Liver (tissue), 9 donors: ENCODE data around the gene DOCK2. TPM values are rescaled to one million over a fixed set of nuclear protein-coding genes. Genes with fewer than 3 reads are reported as not detected.

Source experiments
- DNase-seq: peaks from one replicate; pipeline ENCODE4 v3.0.0-alpha.2; 2017; ENCODE audit warnings: low spot score
- H3K27ac ChIP-seq, 2 donors: one replicate each; pipeline ENCODE4 v1.7.0; 2013; ENCODE audit warnings: inconsistent platforms in 2 of 2, low read length in 2 of 2, control low read depth in 1 of 2, low read depth in 1 of 2, mild to moderate bottlenecking in 1 of 2
- H3K27me3 ChIP-seq, 4 donors: one replicate each; pipeline versions ENCODE4 v1.6.1 to v1.7.0; 2013; ENCODE audit warnings: low read length in 3 of 4, inconsistent platforms in 1 of 4, mild to moderate bottlenecking in 1 of 4, moderate library complexity in 1 of 4; ENCODE audit not compliant: control insufficient read depth in 4 of 4, insufficient read depth in 4 of 4
- H3K36me3 ChIP-seq, 4 donors: one replicate each; pipeline versions ENCODE4 v1.6.1 to v1.7.0; 2013; ENCODE audit warnings: low read length in 3 of 4, mild to moderate bottlenecking in 3 of 4, low read depth in 1 of 4, moderate library complexity in 1 of 4; ENCODE audit not compliant: control insufficient read depth in 4 of 4, insufficient read depth in 3 of 4
- H3K4me1 ChIP-seq, 4 donors: one replicate each; pipeline versions ENCODE4 v1.6.1 to v1.7.0; 2013; ENCODE audit warnings: low read length in 3 of 4, mild to moderate bottlenecking in 3 of 4, moderate library complexity in 1 of 4; ENCODE audit not compliant: control insufficient read depth in 4 of 4, insufficient read depth in 4 of 4
- H3K4me3 ChIP-seq, 3 donors: one replicate each; pipeline versions ENCODE4 v1.6.1 to v1.7.0; 2013; ENCODE audit warnings: low read length in 3 of 3, control low read depth in 1 of 3, low read depth in 1 of 3, mild to moderate bottlenecking in 1 of 3
- H3K9ac ChIP-seq, 2 donors: one replicate each; pipeline ENCODE4 v1.7.0; 2013; ENCODE audit warnings: low read length in 2 of 2, mild to moderate bottlenecking in 2 of 2, moderate library complexity in 2 of 2, control low read depth in 1 of 2, low read depth in 1 of 2
- H3K9me3 ChIP-seq, 4 donors: one replicate each; pipeline versions ENCODE4 v1.6.1 to v1.7.0; 2013; ENCODE audit warnings: low read length in 3 of 4; ENCODE audit not compliant: control insufficient read depth in 4 of 4
- EGR1 ChIP-seq, 2 donors: IDR thresholded peaks; 2 replicates each; pipeline ENCODE4 v1.6.1; 2016 to 2018; ENCODE audit warnings: antibody characterized with exemption in 2 of 2, low read depth in 2 of 2
- FOXA1 ChIP-seq: IDR thresholded peaks from 2 replicates; pipeline ENCODE4 v1.6.1; 2016; ENCODE audit warnings: antibody characterized with exemption
- FOXA2 ChIP-seq: IDR thresholded peaks from 2 replicates; pipeline ENCODE4 v1.6.1; 2016; ENCODE audit warnings: antibody characterized with exemption
- GABPA ChIP-seq, 2 donors: IDR thresholded peaks in 1 of 2; conservative IDR thresholded peaks in 1 of 2; 2 replicates each; pipeline ENCODE4 v1.6.1; 2016; ENCODE audit warnings: antibody characterized with exemption in 2 of 2, mild to moderate bottlenecking in 1 of 2, moderate library complexity in 1 of 2
- HNF4A ChIP-seq, 2 donors: conservative IDR thresholded peaks; 2 replicates each; pipeline ENCODE4 v1.6.1; 2016; ENCODE audit warnings: antibody characterized with exemption in 2 of 2, mild to moderate bottlenecking in 2 of 2
- HNF4G ChIP-seq: IDR thresholded peaks from 2 replicates; pipeline ENCODE4 v1.6.1; 2016; ENCODE audit warnings: antibody characterized with exemption
- JUND ChIP-seq, 2 donors: IDR thresholded peaks; 2 replicates each; pipeline ENCODE4 v1.6.1; 2016; ENCODE audit warnings: antibody characterized with exemption in 2 of 2
- NR2F2 ChIP-seq: IDR thresholded peaks from 2 replicates; pipeline ENCODE4 v1.6.1; 2016; ENCODE audit warnings: antibody characterized with exemption
- RAD21 ChIP-seq, 2 donors: IDR thresholded peaks; 2 replicates each; pipeline ENCODE4 v1.6.1; 2016; ENCODE audit warnings: antibody characterized with exemption in 2 of 2, mild to moderate bottlenecking in 2 of 2
- REST ChIP-seq: IDR thresholded peaks from 2 replicates; pipeline ENCODE4 v1.6.1; 2016; ENCODE audit warnings: antibody characterized with exemption, mild to moderate bottlenecking
- RXRA ChIP-seq, 2 donors: IDR thresholded peaks; 2 replicates each; pipeline ENCODE4 v1.6.1; 2017 to 2018; ENCODE audit warnings: antibody characterized with exemption in 2 of 2, mild to moderate bottlenecking in 1 of 2
- SP1 ChIP-seq: IDR thresholded peaks from 2 replicates; pipeline ENCODE4 v1.6.1; 2018; ENCODE audit warnings: antibody characterized with exemption, mild to moderate bottlenecking
- TAF1 ChIP-seq: conservative IDR thresholded peaks from 2 replicates; pipeline ENCODE4 v1.6.1; 2016; ENCODE audit warnings: antibody characterized with exemption, mild to moderate bottlenecking
- YY1 ChIP-seq: IDR thresholded peaks from 2 replicates; pipeline ENCODE4 v1.6.1; 2016; ENCODE audit warnings: antibody characterized with exemption, mild to moderate bottlenecking
- WGBS: extraction: QIAGEN DNeasy Blood & Tissue Kit; methylation state at CpG from one replicate; pipeline ENCODE4 v1.1.7; 2013; 5-methylcytosine and 5-hydroxymethylcytosine counted together
- polyA plus RNA-seq, 2 donors: library from polyadenylated mRNA; stranded (reverse) in 1 of 2; unstranded in 1 of 2; fragments of 200-250 nt in 1 of 2; fragments of >200 nt in 1 of 2; fragmentation: Nextera tagmentation in 1 of 2; extraction: Ambion mirVana in 1 of 2; gene quantifications; one replicate each; pipeline versions ENCODE4 v1.2.1 to v1.2.3, GENCODE V29; 2013 to 2015
- total RNA-seq, 2 donors: library from RNA; depleted of rRNA; stranded (reverse); fragments of >200 nt; gene quantifications; one replicate each; pipeline ENCODE4 v1.2.3, GENCODE V29; 2014
- TF ChIP-seq, protein P1 (sequence below): IDR thresholded peaks from 2 replicates; pipeline ENCODE4 v1.6.1; 2016; ENCODE audit warnings: antibody characterized with exemption
- TF ChIP-seq, protein P2 (sequence below): IDR thresholded peaks from 2 replicates; pipeline ENCODE4 v1.6.1; 2016; ENCODE audit warnings: antibody characterized with exemption
- TF ChIP-seq, protein P3 (sequence below): IDR thresholded peaks from 2 replicates; pipeline ENCODE4 v1.6.1; 2016; ENCODE audit warnings: antibody characterized with exemption
- donor health status: healthy.
- donor health status: healthy.
- donor health status: healthy.
- donor health status: healthy.
- donor health status: healthy.

Gene DOCK2
- total and polyA plus RNA-seq, 4 donors = 2.3 to 26.6 (median 8.2) TPM

- TF ChIP-seq YY1 (no peak), NR2F2 (no peak), JUND (IDR thresholded peaks at IDR 0.05) (no peak), RAD21 (IDR thresholded peaks at IDR 0.05) (no peak), GABPA (IDR thresholded peaks at IDR 0.05 in 1 of 2, conservative IDR thresholded peaks at IDR 0.05 in 1 of 2) (no peak), HNF4A (conservative IDR thresholded peaks at IDR 0.05) (no peak), FOXA2 (no peak), TAF1 (no peak), HNF4G (no peak)
- TF ChIP-seq, protein P1, sequence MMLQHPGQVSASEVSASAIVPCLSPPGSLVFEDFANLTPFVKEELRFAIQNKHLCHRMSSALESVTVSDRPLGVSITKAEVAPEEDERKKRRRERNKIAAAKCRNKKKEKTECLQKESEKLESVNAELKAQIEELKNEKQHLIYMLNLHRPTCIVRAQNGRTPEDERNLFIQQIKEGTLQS = no peak
Measured at GRCh38 chr5:169850409-169850808, 213.3 kb downstream of the DOCK2 start (continued).

- Histone ChIP-seq H3K9ac (no peak overlapping the region), H3K9me3 (peaks cover 0 to 13% (median 7%) of the 10 kb centered on the region in 4 donors), H3K4me1 (no peaks in the 10 kb centered on the region), H3K36me3 (peaks cover 0 to 5% (median 0%) of the 10 kb centered on the region in 4 donors), H3K27me3 (no peaks in the 10 kb centered on the region), H3K27ac (no peak overlapping the region), H3K4me3 (no peak overlapping the region)
- no peak for DNase-seq
- no peak for TF ChIP-seq TAF1
- TF ChIP-seq FOXA1 = no peak
- TF ChIP-seq RXRA (IDR thresholded peaks at IDR 0.05) = no peak
- TF ChIP-seq EGR1 (IDR thresholded peaks at IDR 0.05; ENCODE audit: low read depth in 2 of 2) = no peak
- TF ChIP-seq HNF4G = no peak
- TF ChIP-seq YY1 = no peak
- TF ChIP-seq, protein P2, sequence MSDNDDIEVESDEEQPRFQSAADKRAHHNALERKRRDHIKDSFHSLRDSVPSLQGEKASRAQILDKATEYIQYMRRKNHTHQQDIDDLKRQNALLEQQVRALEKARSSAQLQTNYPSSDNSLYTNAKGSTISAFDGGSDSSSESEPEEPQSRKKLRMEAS = no peak
- no peak for TF ChIP-seq NR2F2
- no peak for TF ChIP-seq SP1
- no peak for TF ChIP-seq JUND (IDR thresholded peaks at IDR 0.05)
- WGBS = 57% methylated on average over 1 of the region's 1 CpG
Measured at GRCh38 chr5:169851321-169851850, 214.3 kb downstream of the DOCK2 start.

DNA sequence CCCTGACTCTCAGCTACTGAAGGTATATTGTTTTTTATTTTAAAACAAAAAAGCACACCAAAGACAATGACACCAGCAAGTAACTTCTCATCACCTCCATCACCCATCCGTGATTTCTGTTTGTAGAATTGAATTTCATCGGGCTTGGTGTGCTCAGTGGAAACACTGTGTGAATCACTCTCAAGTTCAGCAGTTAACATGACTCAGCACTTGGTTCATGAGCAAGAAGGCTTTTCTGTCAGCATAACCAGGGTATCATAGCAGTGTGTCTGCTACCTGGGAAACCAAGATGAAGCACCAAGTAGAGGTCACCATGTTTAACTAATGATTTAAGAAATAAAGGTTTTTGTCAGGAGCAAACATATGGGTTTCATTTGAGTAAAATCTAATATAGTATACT is 219.5 kb downstream of the DOCK2 start:
- no peaks in the 10 kb centered on the region for H3K4me1 ChIP-seq
- TF ChIP-seq NR2F2 = no peak
- no peak for TF ChIP-seq FOXA2
- no peak for TF ChIP-seq GABPA (IDR thresholded peaks at IDR 0.05 in 1 of 2, conservative IDR thresholded peaks at IDR 0.05 in 1 of 2)
- TF ChIP-seq, protein P1 = no peak
- no peak for TF ChIP-seq YY1
- no peak for TF ChIP-seq SP1
- TF ChIP-seq, protein P3, sequence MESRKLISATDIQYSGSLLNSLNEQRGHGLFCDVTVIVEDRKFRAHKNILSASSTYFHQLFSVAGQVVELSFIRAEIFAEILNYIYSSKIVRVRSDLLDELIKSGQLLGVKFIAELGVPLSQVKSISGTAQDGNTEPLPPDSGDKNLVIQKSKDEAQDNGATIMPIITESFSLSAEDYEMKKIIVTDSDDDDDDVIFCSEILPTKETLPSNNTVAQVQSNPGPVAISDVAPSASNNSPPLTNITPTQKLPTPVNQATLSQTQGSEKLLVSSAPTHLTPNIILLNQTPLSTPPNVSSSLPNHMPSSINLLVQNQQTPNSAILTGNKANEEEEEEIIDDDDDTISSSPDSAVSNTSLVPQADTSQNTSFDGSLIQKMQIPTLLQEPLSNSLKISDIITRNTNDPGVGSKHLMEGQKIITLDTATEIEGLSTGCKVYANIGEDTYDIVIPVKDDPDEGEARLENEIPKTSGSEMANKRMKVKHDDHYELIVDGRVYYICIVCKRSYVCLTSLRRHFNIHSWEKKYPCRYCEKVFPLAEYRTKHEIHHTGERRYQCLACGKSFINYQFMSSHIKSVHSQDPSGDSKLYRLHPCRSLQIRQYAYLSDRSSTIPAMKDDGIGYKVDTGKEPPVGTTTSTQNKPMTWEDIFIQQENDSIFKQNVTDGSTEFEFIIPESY = no peak
- no peak for TF ChIP-seq REST
- TF ChIP-seq TAF1 = no peak
- TF ChIP-seq HNF4G = no peak
- TF ChIP-seq EGR1 (IDR thresholded peaks at IDR 0.05; ENCODE audit: low read depth in 2 of 2) = no peak
- no peak for TF ChIP-seq RXRA (IDR thresholded peaks at IDR 0.05)
- peaks cover 0 to 4% (median 0%) of the 10 kb centered on the region in 4 donors for H3K27me3 ChIP-seq
- no peak overlapping the region for H3K9ac ChIP-seq
- H3K9me3 ChIP-seq = peaks cover 0 to 5% (median 0%) of the 10 kb centered on the region in 4 donors
- no peak overlapping the region for H3K27ac ChIP-seq
- H3K4me3 ChIP-seq = no peak overlapping the region
- DNase-seq = no peak
- 80% methylated on average over 2 of the region's 2 CpGs for WGBS
- H3K36me3 ChIP-seq = no peaks in the 10 kb centered on the region
